Loucy (cell line): ENCODE data around the gene KLHL41.

Experiments
- EZH2phosphoT487 ChIP-seq: fragments of 200-600 bp; IDR thresholded peaks from 2 replicates; pipeline ENCODE4 v1.6.1; 2018; ENCODE audit warnings: antibody characterized with exemption, mild to moderate bottlenecking, moderate library complexity, borderline replicate concordance
- TF ChIP-seq, protein P1 (sequence below): fragments of 200-600 bp; sonication (generic); conservative IDR thresholded peaks from 2 replicates; pipeline ENCODE4 v1.5.1; 2014; ENCODE audit warnings: mild to moderate bottlenecking, antibody characterized with exemption, low read length

- TF ChIP-seq, protein P1, sequence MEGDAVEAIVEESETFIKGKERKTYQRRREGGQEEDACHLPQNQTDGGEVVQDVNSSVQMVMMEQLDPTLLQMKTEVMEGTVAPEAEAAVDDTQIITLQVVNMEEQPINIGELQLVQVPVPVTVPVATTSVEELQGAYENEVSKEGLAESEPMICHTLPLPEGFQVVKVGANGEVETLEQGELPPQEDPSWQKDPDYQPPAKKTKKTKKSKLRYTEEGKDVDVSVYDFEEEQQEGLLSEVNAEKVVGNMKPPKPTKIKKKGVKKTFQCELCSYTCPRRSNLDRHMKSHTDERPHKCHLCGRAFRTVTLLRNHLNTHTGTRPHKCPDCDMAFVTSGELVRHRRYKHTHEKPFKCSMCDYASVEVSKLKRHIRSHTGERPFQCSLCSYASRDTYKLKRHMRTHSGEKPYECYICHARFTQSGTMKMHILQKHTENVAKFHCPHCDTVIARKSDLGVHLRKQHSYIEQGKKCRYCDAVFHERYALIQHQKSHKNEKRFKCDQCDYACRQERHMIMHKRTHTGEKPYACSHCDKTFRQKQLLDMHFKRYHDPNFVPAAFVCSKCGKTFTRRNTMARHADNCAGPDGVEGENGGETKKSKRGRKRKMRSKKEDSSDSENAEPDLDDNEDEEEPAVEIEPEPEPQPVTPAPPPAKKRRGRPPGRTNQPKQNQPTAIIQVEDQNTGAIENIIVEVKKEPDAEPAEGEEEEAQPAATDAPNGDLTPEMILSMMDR = no peak
- no peak for TF ChIP-seq EZH2phosphoT487
Measured at GRCh38 chr2:169572189-169572588, 62.7 kb downstream of the KLHL41 start.
